K562 (cell line): Measurements from ENCODE around the gene MAST1. TPM values are rescaled to one million over a fixed set of nuclear protein-coding genes. Genes with fewer than 3 reads are reported as not detected.
A peak's percentile ranks its signal among the peaks of the same experiment; 100 is the strongest.

Experiments
- FOXK2 ChIP-seq, 2 experiments: fragments of 450-650 bp; IDR thresholded peaks in 1 of 2; conservative IDR thresholded peaks in 1 of 2; 2 replicates each; pipeline ENCODE4 v1.6.1; 2016; ENCODE audit warnings: low read depth in 2 of 2, mild to moderate bottlenecking in 1 of 2
- GATAD2B ChIP-seq: fragments of 450-650 bp; IDR thresholded peaks from 2 replicates; pipeline ENCODE4 v1.6.1; 2017; ENCODE audit warnings: mild to moderate bottlenecking, borderline replicate concordance
- MEF2A ChIP-seq: IDR thresholded peaks from 2 replicates; pipeline ENCODE4 v1.6.1; 2011; ENCODE audit warnings: low read depth, mild to moderate bottlenecking, low read length, moderate library complexity; ENCODE audit not compliant: control insufficient read depth
- RB1 ChIP-seq: fragments of 450-650 bp; IDR thresholded peaks from 2 replicates; pipeline ENCODE4 v1.6.1; 2017; ENCODE audit warnings: low read depth, mild to moderate bottlenecking
- RREB1 ChIP-seq: fragments of 250-450 bp; sonication (Bioruptor Pico); IDR thresholded peaks from 2 replicates; pipeline ENCODE4 v1.4.0; 2020
- SFPQ ChIP-seq: fragments of 200-400 bp; formaldehyde crosslinking; IDR thresholded peaks from 2 replicates; pipeline ENCODE4 v1.6.1; 2017; ENCODE audit warnings: mild to moderate bottlenecking, low read depth, low read length, moderate library complexity
- SRSF1 ChIP-seq: fragments of 200-400 bp; formaldehyde crosslinking; IDR thresholded peaks from 2 replicates; pipeline ENCODE4 v1.6.1; 2017; ENCODE audit warnings: mild to moderate bottlenecking, low read depth, low read length, moderate library complexity
- YY1 ChIP-seq, 3 experiments: IDR thresholded peaks; 2 replicates each; pipeline ENCODE4 v1.6.1; 2011; ENCODE audit warnings: low read length in 2 of 3, mild to moderate bottlenecking in 2 of 3, moderate library complexity in 2 of 3, borderline replicate concordance in 1 of 3, control low read depth in 1 of 3, low read depth in 1 of 3; ENCODE audit not compliant: insufficient read depth in 3 of 3, insufficient replicate concordance in 2 of 3, control insufficient read depth in 1 of 3, insufficient read length in 1 of 3; ENCODE audit errors: extremely low read depth in 1 of 3
- ZNF512 ChIP-seq: IDR thresholded peaks from 2 replicates; pipeline ENCODE4 v1.6.1; 2016; ENCODE audit warnings: missing genetic modification characterization, missing compliant biosample characterization
- ZNF639 ChIP-seq, 2 experiments: fragments of 200-800 bp in 1 of 2; sonication (Bioruptor generic) in 1 of 2; sonication (generic) in 1 of 2; formaldehyde crosslinking in 1 of 2; IDR thresholded peaks in 1 of 2; conservative IDR thresholded peaks in 1 of 2; 2 replicates each; pipeline versions ENCODE4 v1.5.0 to v1.6.1; 2016 to 2020; ENCODE audit warnings: missing compliant biosample characterization in 1 of 2, missing genetic modification characterization in 1 of 2, missing genetic modification reagents in 1 of 2
- ZNF764 ChIP-seq: fragments of 250-450 bp; sonication (Bioruptor Pico); IDR thresholded peaks from 2 replicates; pipeline ENCODE4 v1.4.0; 2020; ENCODE audit warnings: low read depth, mild to moderate bottlenecking, moderate library complexity
- ZNF785 ChIP-seq: fragments of 250-450 bp; sonication (Bioruptor Pico); IDR thresholded peaks from 2 replicates; pipeline ENCODE4 v1.4.0; 2020; ENCODE audit warnings: mild to moderate bottlenecking
- ZZZ3 ChIP-seq: fragments of 450-650 bp; IDR thresholded peaks from 2 replicates; pipeline ENCODE4 v1.6.1; 2016; ENCODE audit warnings: antibody characterized with exemption, mild to moderate bottlenecking, moderate library complexity
- polyA plus RNA-seq, 8 experiments: library from polyadenylated mRNA; depleted of rRNA in 4 of 8; stranded (reverse) in 5 of 8; unstranded in 3 of 8; fragments of >200 nt; fragmentation: Nextera tagmentation in 2 of 8; fragmentation: Illumina TruSeq in 1 of 8; extraction: Ambion mirVana in 2 of 8; extraction: Trizol in 1 of 8; gene quantifications; 2 replicates each; pipeline versions ENCODE4 v1.2.1 to v1.2.3, GENCODE V29; 2011 to 2014; ENCODE audit warnings: inconsistent platforms in 1 of 8, missing spikeins in 1 of 8
- total RNA-seq, 7 experiments: library from RNA; depleted of rRNA in 6 of 7; stranded (reverse); fragments of >200 nt in 6 of 7; fragmentation: Illumina TruSeq in 2 of 7; extraction: Trizol in 2 of 7; gene quantifications; 2 replicates each; pipeline versions ENCODE4 v1.2.1 to v1.2.3, GENCODE V29; 2011 to 2021; ENCODE audit warnings: low replicate concordance in 1 of 7

The MAST1 gene
- total and polyA plus RNA-seq, 9 of the 15 experiments (the other 6 are each of a cell fraction or from before 2014, with no cell fraction given) = 0.48 to 10.3 (median 3.9) TPM

GRCh38 chr19:12791345-12792050, 46.8 kb upstream of the MAST1 start, which contains the start of gene JUNB (continued):
- TF ChIP-seq RREB1 (no peak; the same call in 1 of the 2 replicates), GATAD2B (peak; percentile 79), SFPQ (no peak), ZNF764 (0 out of 2 replicates have a peak, but pooled peaks have one; percentile 25), RB1 (peak; percentile 91), ZNF639 (CRISPR knock-in tag; conservative IDR thresholded peaks at IDR 0.05 in 1 of 2, IDR thresholded peaks at IDR 0.05 in 1 of 2) (no peak; a peak in 1 of 4 replicates), ZNF512 (tag) (no peak), MEF2A (no peak; the same call in 1 of the 2 replicates), ZZZ3 (no peak), SRSF1 (0 out of 2 replicates have a peak, but pooled peaks have one; percentile 61), YY1 (IDR thresholded peaks at IDR 0.05; ENCODE audit: borderline replicate concordance in 1 of 3, control insufficient read depth in 1 of 3, extremely low read depth in 1 of 3, insufficient read depth in 3 of 3, insufficient read length in 1 of 3, insufficient replicate concordance in 2 of 3, low read depth in 1 of 3, low read length in 2 of 3) (peak in 2 of 3 experiments; percentile 68 to 78), FOXK2 (conservative IDR thresholded peaks at IDR 0.05 in 1 of 2, IDR thresholded peaks at IDR 0.05 in 1 of 2; ENCODE audit: low read depth in 2 of 2) (no peak), ZNF785 (CRISPR knock-in tag) (no peak)
